Measurements from ENCODE around the gene TPSG1. TPM values are rescaled to one million over a fixed set of nuclear protein-coding genes. Genes with fewer than 3 reads are reported as not detected.
"Not testable (repeated sequence)": the region's sequence is repeated elsewhere in the genome, so short reads cannot be mapped to it uniquely, and the experiment has no call there.

Gene TPSG1
- polyA plus RNA-seq, 1 donor (not counting 4 experiments of a cell fraction or from before 2014, with no cell fraction given) = not detected

DNA sequence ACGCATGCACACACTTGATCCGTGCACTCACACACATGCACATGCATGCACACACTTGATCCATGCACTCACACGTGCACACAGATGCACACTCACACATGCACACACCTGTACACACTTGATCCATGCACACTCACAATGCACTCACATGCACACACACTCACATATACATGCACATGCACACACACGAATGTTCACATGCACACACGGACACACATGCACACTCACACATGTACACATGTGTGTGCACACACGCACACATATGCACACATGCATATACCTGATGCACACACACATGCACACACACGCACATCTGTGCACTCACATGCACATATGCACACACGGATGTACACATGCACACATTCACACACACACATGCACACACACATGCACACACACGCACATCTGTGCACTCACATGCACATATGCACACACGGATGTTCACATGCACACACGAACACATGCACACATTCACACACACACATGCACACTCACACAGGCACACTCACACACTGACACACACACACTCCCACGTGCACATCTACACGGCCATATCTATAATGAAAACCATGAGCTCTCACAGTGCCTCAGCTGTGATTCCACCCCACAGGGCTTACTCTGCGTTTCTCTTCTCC is 23.0 kb upstream of the TPSG1 start:
- H3K4me3 ChIP-seq (ENCODE audit: control insufficient read depth in 2 of 3, extremely low read depth in 1 of 3, insufficient read depth in 2 of 3, low read depth in 1 of 3, low read length in 3 of 3); H3K9me1 ChIP-seq (ENCODE audit: control insufficient read depth, extremely low read depth, insufficient read depth, low read length); DNase-seq (ENCODE audit: low read depth, low spot score); H3K4me1 ChIP-seq (ENCODE audit: control insufficient read depth, extremely low read depth, insufficient read depth, low read length); H3K4me2 ChIP-seq (ENCODE audit: control insufficient read depth, extremely low read depth, insufficient read depth, low read depth, low read length); H2AFZ ChIP-seq (ENCODE audit: control insufficient read depth, low read length); H3K79me2 ChIP-seq (ENCODE audit: control insufficient read depth, insufficient read depth, low read length); H3K9me3 ChIP-seq (ENCODE audit: control insufficient read depth, low read depth, low read length); H3K9ac ChIP-seq (ENCODE audit: control insufficient read depth, extremely low read depth, insufficient read depth, low read length); FAIRE-seq; H3K27ac ChIP-seq (ENCODE audit: control insufficient read depth, insufficient read depth, low read length); dilution Hi-C loops (cut with MboI; ENCODE audit: extremely low pct_ligation_motif_present, low sequenced_read_pairs); H4K20me1 ChIP-seq (ENCODE audit: control insufficient read depth, extremely low read depth, insufficient read depth, low read length); H3K36me3 ChIP-seq (ENCODE audit: control insufficient read depth in 2 of 2, extremely low read depth in 1 of 2, insufficient read depth in 2 of 2, low read length in 2 of 2): not testable (repeated sequence)
- H3K27me3 ChIP-seq (ENCODE audit: control insufficient read depth, extremely low read depth, insufficient read depth, low read length) = peaks cover 11% of the 10 kb centered on the region

DNA sequence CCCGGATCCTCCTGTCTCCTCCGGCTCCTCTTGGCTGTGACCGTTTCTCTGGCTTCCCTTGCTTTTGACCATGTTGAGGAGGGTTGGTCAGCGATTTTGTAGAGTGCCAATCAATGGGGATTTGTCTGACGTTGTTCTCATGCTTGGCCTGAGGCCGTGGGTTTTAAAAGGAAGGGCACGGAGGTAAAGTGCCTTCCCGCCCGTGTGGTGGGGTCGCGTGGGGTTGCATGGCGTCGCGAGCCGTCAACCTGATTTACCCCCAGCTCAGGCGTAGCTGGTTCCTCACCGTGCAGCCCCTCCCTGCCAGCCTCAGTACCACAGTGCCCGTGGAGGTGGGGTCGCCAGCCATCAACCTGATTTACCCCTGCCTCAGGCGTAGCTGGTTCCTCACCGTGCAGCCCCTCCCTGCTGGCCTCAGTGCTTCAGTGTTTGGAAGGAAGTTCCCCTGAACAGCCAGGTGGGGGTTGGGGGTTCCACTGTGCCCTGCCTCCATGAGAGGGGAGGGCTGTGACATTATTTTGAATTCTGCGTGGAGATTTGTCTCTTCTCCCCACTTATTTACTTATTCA is 20.5 kb upstream of the TPSG1 start:
- Histone ChIP-seq H3K9me1 (ENCODE audit: control insufficient read depth, extremely low read depth, insufficient read depth, low read length) (no peaks in the 10 kb centered on the region), H3K36me3 (ENCODE audit: control insufficient read depth in 2 of 2, extremely low read depth in 1 of 2, insufficient read depth in 2 of 2, low read length in 2 of 2) (no peaks in the 10 kb centered on the region)
- dilution Hi-C loops (cut with MboI; ENCODE audit: extremely low pct_ligation_motif_present, low sequenced_read_pairs) = no loop called here

More for the DNA sequence above, 20.5 kb upstream of the TPSG1 start:
- no peak for TF ChIP-seq EZH2 (IDR thresholded peaks at IDR 0.05; ENCODE audit: low read length)
- no peak for TF ChIP-seq CTCF (optimal IDR thresholded peaks at IDR 0.05 in 1 of 3, IDR thresholded peaks at IDR 0.05 in 1 of 3, conservative IDR thresholded peaks at IDR 0.05 in 1 of 3; ENCODE audit: extremely low read depth in 1 of 3, insufficient read depth in 2 of 3, low read length in 3 of 3)
- no peaks in the 10 kb centered on the region for H3K79me2 ChIP-seq (ENCODE audit: control insufficient read depth, insufficient read depth, low read length)
- H2AFZ ChIP-seq (ENCODE audit: control insufficient read depth, low read length) = no peak overlapping the region
- DNase-seq (ENCODE audit: low read depth, low spot score) (no peak), FAIRE-seq (no peak)
- H3K9ac ChIP-seq (ENCODE audit: control insufficient read depth, extremely low read depth, insufficient read depth, low read length) = no peak overlapping the region
- no peak overlapping the region for H3K27ac ChIP-seq (ENCODE audit: control insufficient read depth, insufficient read depth, low read length)
- H3K4me1 ChIP-seq (ENCODE audit: control insufficient read depth, extremely low read depth, insufficient read depth, low read length) = no peaks in the 10 kb centered on the region
- H3K9me3 ChIP-seq (ENCODE audit: control insufficient read depth, low read depth, low read length) = no peaks in the 10 kb centered on the region
- no peak overlapping the region for H3K4me2 ChIP-seq (ENCODE audit: control insufficient read depth, extremely low read depth, insufficient read depth, low read depth, low read length)
- H3K4me3 ChIP-seq (ENCODE audit: control insufficient read depth in 2 of 3, extremely low read depth in 1 of 3, insufficient read depth in 2 of 3, low read depth in 1 of 3, low read length in 3 of 3) = no peak overlapping the region
- no peaks in the 10 kb centered on the region for H4K20me1 ChIP-seq (ENCODE audit: control insufficient read depth, extremely low read depth, insufficient read depth, low read length)
- H3K27me3 ChIP-seq (ENCODE audit: control insufficient read depth, extremely low read depth, insufficient read depth, low read length) = peaks cover 11% of the 10 kb centered on the region
